OCI-LY7 (cell line): ENCODE results near the gene MCF2L2. TPM values are rescaled to one million over a fixed set of nuclear protein-coding genes. Genes with fewer than 3 reads are reported as not detected.

Source experiments
- BruUV-seq: library from RNA; stranded (reverse); fragments of 400-500 nt; replicated peaks from 2 replicates; lab custom pipeline; 2021; lab: Mats Ljungman, UMichigan
- CTCF ChIA-PET: fragments of 300-600 bp; sonication (Branson Sonifier 250); formaldehyde crosslinking; loops from one replicate; lab custom pipeline; 2022; ENCODE audit warnings: antibody characterized with exemption; ENCODE audit not compliant: unreplicated experiment; lab: Charles Lee
- POLR2A ChIA-PET: fragments of 300-600 bp; sonication (Branson Sonifier 250); formaldehyde crosslinking; loops from one replicate; lab custom pipeline; 2022; ENCODE audit warnings: antibody characterized with exemption; lab: Charles Lee
- DNase-seq: peaks from one replicate; pipeline ENCODE4 v3.0.0-alpha.2; 2015; ENCODE audit warnings: low spot score
- H2AFZ ChIP-seq: fragments of 200-600 bp; sonication (generic), shearing (Covaris generic); 2 replicates; pipeline ENCODE4 v1.6.1; 2014; ENCODE audit warnings: mild to moderate bottlenecking, antibody characterized with exemption, low read length, moderate library complexity
- H3K27ac ChIP-seq: fragments of 200-600 bp; sonication (generic); 2 replicates; pipeline ENCODE4 v1.5.1; 2014; ENCODE audit warnings: mixed run types, low read depth, mild to moderate bottlenecking, moderate library complexity, low read length, inconsistent platforms; ENCODE audit not compliant: poor library complexity, severe bottlenecking
- H3K36me3 ChIP-seq: fragments of 200-600 bp; sonication (generic); 2 replicates; pipeline ENCODE4 v1.6.1; 2014; ENCODE audit warnings: mild to moderate bottlenecking, antibody characterized with exemption, low read length, moderate library complexity, mixed read lengths; ENCODE audit not compliant: insufficient read depth
- H3K4me1 ChIP-seq: fragments of 200-600 bp; sonication (generic); 2 replicates; pipeline ENCODE4 v1.5.1; 2014; ENCODE audit warnings: mild to moderate bottlenecking, low read length; ENCODE audit not compliant: insufficient read depth, poor library complexity, severe bottlenecking
- H3K4me2 ChIP-seq: fragments of 200-600 bp; sonication (generic); 2 replicates; pipeline ENCODE4 v1.6.1; 2014; ENCODE audit warnings: mild to moderate bottlenecking, low read length
- H3K4me3 ChIP-seq: fragments of 200-600 bp; sonication (generic); 2 replicates; pipeline ENCODE4 v1.5.1; 2014; ENCODE audit warnings: mild to moderate bottlenecking, low read depth, low read length; ENCODE audit not compliant: poor library complexity, severe bottlenecking
- H3K79me2 ChIP-seq: fragments of 200-600 bp; sonication (generic); 2 replicates; pipeline ENCODE4 v1.6.1; 2016; ENCODE audit warnings: low read depth, mild to moderate bottlenecking, low read length, moderate library complexity, mixed read lengths; ENCODE audit not compliant: insufficient read depth
- H3K9me2 ChIP-seq: fragments of 200-600 bp; sonication (generic); 2 replicates; pipeline ENCODE4 v1.6.1; 2016; ENCODE audit warnings: mild to moderate bottlenecking, low read length, mixed read lengths; ENCODE audit not compliant: insufficient read depth
- H3K9me3 ChIP-seq: fragments of 200-600 bp; sonication (generic); 2 replicates; pipeline ENCODE4 v1.6.1; 2014; ENCODE audit warnings: mild to moderate bottlenecking, mixed run types, low read length, mixed read lengths
- H4K20me1 ChIP-seq: fragments of 200-600 bp; sonication (generic); 2 replicates; pipeline ENCODE4 v1.6.1; 2014; ENCODE audit warnings: mild to moderate bottlenecking, antibody characterized with exemption, low read length, moderate library complexity, mixed read lengths; ENCODE audit not compliant: insufficient read depth
- CTCF ChIP-seq: fragments of 200-600 bp; sonication (generic); conservative IDR thresholded peaks from 2 replicates; pipeline ENCODE4 v1.5.1; 2014; ENCODE audit warnings: mild to moderate bottlenecking, antibody characterized with exemption, low read length, moderate library complexity, mixed read lengths
- EZH2phosphoT487 ChIP-seq: fragments of 200-600 bp; sonication (generic); IDR thresholded peaks from 2 replicates; pipeline ENCODE4 v1.6.1; 2018; ENCODE audit warnings: low read depth, borderline replicate concordance, mild to moderate bottlenecking, mixed run types, antibody characterized with exemption, low read length, moderate library complexity, mixed read lengths
- intact Hi-C: fragments of 100-400 bp; cut with micrococcal nuclease; formaldehyde crosslinking; loops from one replicate; pipeline ENCODE4 v1.10.0; 2022; ENCODE audit not compliant: unreplicated experiment
- total RNA-seq, 2 experiments: library from RNA; depleted of rRNA in 1 of 2; stranded (reverse); fragments of >200 nt in 1 of 2; shearing (Covaris generic) in 1 of 2; gene quantifications; 2 replicates each; pipeline ENCODE4 v1.2.3, GENCODE V29; 2014 to 2022

MCF2L2 gene
- total RNA-seq, 2 experiments from 2014 or later: 6.6 to 8.0 TPM

GRCh38 chr3:183298701-183299153, 129.7 kb downstream of the MCF2L2 start:
- Histone ChIP-seq H2AFZ (no peak overlapping the region), H3K4me3 (no peak overlapping the region), H3K9me2 (no peaks in the 10 kb centered on the region), H3K9me3 (no peaks in the 10 kb centered on the region), H3K4me2 (no peak overlapping the region), H3K79me2 (no peaks in the 10 kb centered on the region), H3K4me1 (no peaks in the 10 kb centered on the region), H3K27ac (no peak overlapping the region), H4K20me1 (no peaks in the 10 kb centered on the region), H3K36me3 (no peaks in the 10 kb centered on the region)
- DNase-seq: no peak
- no TSS peak for BruUV-seq
- ChIA-PET CTCF (no interaction called here), POLR2A (interaction anchor here (0.6 kb wide), 2 partner anchors 143 to 1050 kb away, joined by 4 to 5 read pairs; no protein-coding TSS in a partner anchor)
- intact Hi-C loops: no loop called here
- TF ChIP-seq EZH2phosphoT487: no peak
- no peak for TF ChIP-seq CTCF

GRCh38 chr3:183296944-183297343, 131.5 kb downstream of the MCF2L2 start:
- no peak overlapping the region for H3K4me3 ChIP-seq
- intact Hi-C loops: no loop called here
- no peak overlapping the region for H3K4me2 ChIP-seq
- no peaks in the 10 kb centered on the region for H3K4me1 ChIP-seq
- ChIA-PET POLR2A (no interaction called here), CTCF (no interaction called here)
- H3K79me2 ChIP-seq: no peaks in the 10 kb centered on the region
- no peaks in the 10 kb centered on the region for H3K36me3 ChIP-seq
- H3K9me3 ChIP-seq: no peaks in the 10 kb centered on the region
- no peaks in the 10 kb centered on the region for H3K9me2 ChIP-seq
- no peak for DNase-seq
- H4K20me1 ChIP-seq: no peaks in the 10 kb centered on the region
- no peak overlapping the region for H3K27ac ChIP-seq
- no TSS peak for BruUV-seq
- H2AFZ ChIP-seq: no peak overlapping the region
- TF ChIP-seq CTCF (no peak), EZH2phosphoT487 (no peak)

GRCh38 chr3:183295211-183295610, 133.2 kb downstream of the MCF2L2 start:
- no TSS peak for BruUV-seq
- CTCF ChIA-PET: no interaction called here

More at GRCh38 chr3:183295211-183295610, 133.2 kb downstream of the MCF2L2 start:
- Histone ChIP-seq H4K20me1 (no peaks in the 10 kb centered on the region), H3K9me2 (no peaks in the 10 kb centered on the region), H3K4me2 (no peak overlapping the region), H3K79me2 (no peaks in the 10 kb centered on the region), H3K36me3 (no peaks in the 10 kb centered on the region), H3K4me1 (no peaks in the 10 kb centered on the region), H3K27ac (no peak overlapping the region), H3K4me3 (no peak overlapping the region), H2AFZ (no peak overlapping the region), H3K9me3 (no peaks in the 10 kb centered on the region)
- POLR2A ChIA-PET: interaction anchor here (0.6 kb wide), 1 partner anchor 95 kb away, joined by 3 read pairs; no protein-coding TSS in a partner anchor
- no peak for DNase-seq
- intact Hi-C loops: no loop called here
- TF ChIP-seq CTCF (no peak), EZH2phosphoT487 (no peak)
